PC-3 (cell line): ENCODE data around the gene BAIAP2. TPM values are rescaled to one million over a fixed set of nuclear protein-coding genes. Genes with fewer than 3 reads are reported as not detected.

Experiments
- ATAC-seq: fragments of 200-7000 bp; cut with Tn5 transposase; 2 replicates; pipeline ENCODE4 v1.9.1; 2020; ENCODE audit warnings: mild to moderate bottlenecking, moderate library complexity
- BruUV-seq: library from RNA; stranded (reverse); fragments of 400-500 nt; replicated peaks from 2 replicates; lab custom pipeline; 2021; lab: Mats Ljungman, UMichigan
- CTCF ChIA-PET: fragments of 300-600 bp; sonication (Branson Sonifier 250); formaldehyde crosslinking; loops from one replicate; lab custom pipeline; 2022; ENCODE audit warnings: antibody characterized with exemption; lab: Charles Lee
- POLR2A ChIA-PET: fragments of 300-600 bp; sonication (Branson Sonifier 250); formaldehyde crosslinking; loops from one replicate; lab custom pipeline; 2022; ENCODE audit warnings: antibody characterized with exemption; ENCODE audit not compliant: unreplicated experiment; lab: Charles Lee
- DNase-seq: peaks from one replicate; pipeline ENCODE4 v3.0.0-alpha.2; 2015
- H2AFZ ChIP-seq: fragments of 300-600 bp; sonication (generic); 2 replicates; pipeline ENCODE4 v1.6.0; 2016; ENCODE audit warnings: antibody characterized with exemption, low read length
- H3F3A ChIP-seq: fragments of 300-600 bp; sonication (generic); one replicate; pipeline ENCODE4 v1.6.0; 2017; ENCODE audit warnings: antibody characterized with exemption, low read length, control low read depth, mild to moderate bottlenecking; ENCODE audit not compliant: unreplicated experiment
- H3K27ac ChIP-seq: fragments of 300-600 bp; sonication (generic); 2 replicates; pipeline ENCODE4 v1.5.1; 2016; ENCODE audit warnings: mild to moderate bottlenecking, low read length
- H3K27me3 ChIP-seq: fragments of 300-600 bp; sonication (generic); 2 replicates; pipeline ENCODE4 v1.6.1; 2016; ENCODE audit warnings: low read length, mixed read lengths
- H3K36me3 ChIP-seq: fragments of 300-600 bp; sonication (generic); 2 replicates; pipeline ENCODE4 v1.6.1; 2016; ENCODE audit warnings: low read depth, mixed run types, low read length, mixed read lengths
- H3K4me1 ChIP-seq: fragments of 300-600 bp; sonication (generic); 2 replicates; pipeline ENCODE4 v1.5.1; 2016; ENCODE audit warnings: low read length; ENCODE audit not compliant: insufficient read depth
- H3K4me2 ChIP-seq: fragments of 300-600 bp; sonication (generic); 2 replicates; pipeline ENCODE4 v1.6.0; 2016; ENCODE audit warnings: low read length
- H3K4me3 ChIP-seq: fragments of 300-600 bp; sonication (generic); 2 replicates; pipeline ENCODE4 v1.5.1; 2016; ENCODE audit warnings: mild to moderate bottlenecking, low read length, mixed read lengths
- H3K79me2 ChIP-seq: fragments of 300-600 bp; sonication (generic); 2 replicates; pipeline ENCODE4 v1.6.1; 2017; ENCODE audit warnings: low read length, mixed read lengths
- H3K9ac ChIP-seq: fragments of 300-600 bp; sonication (generic); 2 replicates; pipeline ENCODE4 v1.6.0; 2016; ENCODE audit warnings: mild to moderate bottlenecking, low read length
- H3K9me2 ChIP-seq: fragments of 300-600 bp; sonication (generic); replicated peaks from 2 replicates; pipeline ENCODE4 v1.6.1; 2016; ENCODE audit warnings: mixed run types, low read length, mixed read lengths
- H3K9me3 ChIP-seq: fragments of 300-600 bp; sonication (generic); 2 replicates; pipeline ENCODE4 v1.6.1; 2016; ENCODE audit warnings: low read length, mixed read lengths
- H4K20me1 ChIP-seq: fragments of 300-600 bp; sonication (generic); 2 replicates; pipeline ENCODE4 v1.6.1; 2016; ENCODE audit warnings: low read length, mixed read lengths
- CTCF ChIP-seq: fragments of 300-600 bp; sonication (generic); conservative IDR thresholded peaks from 2 replicates; pipeline ENCODE4 v1.5.1; 2017; ENCODE audit warnings: antibody characterized with exemption, low read depth, mild to moderate bottlenecking, low read length
- EZH2 ChIP-seq: fragments of 300-600 bp; sonication (generic); IDR thresholded peaks from one replicate; pipeline ENCODE4 v1.6.1; 2017; ENCODE audit warnings: antibody characterized with exemption, mild to moderate bottlenecking, low read length; ENCODE audit not compliant: unreplicated experiment
- EZH2phosphoT487 ChIP-seq: fragments of 300-600 bp; sonication (generic); IDR thresholded peaks from 2 replicates; pipeline ENCODE4 v1.6.1; 2018; ENCODE audit warnings: mild to moderate bottlenecking, antibody characterized with exemption, low read length, borderline replicate concordance
- intact Hi-C: fragments of 100-400 bp; cut with micrococcal nuclease; formaldehyde crosslinking; loops from 2 replicates; pipeline ENCODE4 v1.9.0; 2023
- total RNA-seq: library from RNA; depleted of rRNA; stranded (reverse); fragments of >200 nt; gene quantifications from 2 replicates; pipeline ENCODE4 v1.2.3, GENCODE V29; 2014

The BAIAP2 gene
- total RNA-seq, 1 experiment from 2014 or later: 56.9 TPM

GRCh38 chr17:81163703-81164370 is 128.9 kb downstream of the BAIAP2 start:
- Histone ChIP-seq H3K4me1 (no peaks in the 10 kb centered on the region), H3K4me2 (no peak overlapping the region), H2AFZ (no peak overlapping the region), H3K36me3 (no peaks in the 10 kb centered on the region), H3F3A (no peaks in the 10 kb centered on the region), H3K79me2 (no peaks in the 10 kb centered on the region), H3K9ac (no peak overlapping the region), H3K9me3 (no peaks in the 10 kb centered on the region), H3K27ac (no peak overlapping the region), H4K20me1 (no peaks in the 10 kb centered on the region), H3K27me3 (peaks cover 15% of the 10 kb centered on the region), H3K4me3 (no peak overlapping the region), H3K9me2 (no peaks in the 10 kb centered on the region)
- ChIA-PET POLR2A (no interaction called here), CTCF (no interaction called here)
- TF ChIP-seq EZH2 (no peak), CTCF (no peak)
- ATAC-seq (no peak), DNase-seq (no peak)
- intact Hi-C loops: no loop called here
- BruUV-seq: no TSS peak

DNA sequence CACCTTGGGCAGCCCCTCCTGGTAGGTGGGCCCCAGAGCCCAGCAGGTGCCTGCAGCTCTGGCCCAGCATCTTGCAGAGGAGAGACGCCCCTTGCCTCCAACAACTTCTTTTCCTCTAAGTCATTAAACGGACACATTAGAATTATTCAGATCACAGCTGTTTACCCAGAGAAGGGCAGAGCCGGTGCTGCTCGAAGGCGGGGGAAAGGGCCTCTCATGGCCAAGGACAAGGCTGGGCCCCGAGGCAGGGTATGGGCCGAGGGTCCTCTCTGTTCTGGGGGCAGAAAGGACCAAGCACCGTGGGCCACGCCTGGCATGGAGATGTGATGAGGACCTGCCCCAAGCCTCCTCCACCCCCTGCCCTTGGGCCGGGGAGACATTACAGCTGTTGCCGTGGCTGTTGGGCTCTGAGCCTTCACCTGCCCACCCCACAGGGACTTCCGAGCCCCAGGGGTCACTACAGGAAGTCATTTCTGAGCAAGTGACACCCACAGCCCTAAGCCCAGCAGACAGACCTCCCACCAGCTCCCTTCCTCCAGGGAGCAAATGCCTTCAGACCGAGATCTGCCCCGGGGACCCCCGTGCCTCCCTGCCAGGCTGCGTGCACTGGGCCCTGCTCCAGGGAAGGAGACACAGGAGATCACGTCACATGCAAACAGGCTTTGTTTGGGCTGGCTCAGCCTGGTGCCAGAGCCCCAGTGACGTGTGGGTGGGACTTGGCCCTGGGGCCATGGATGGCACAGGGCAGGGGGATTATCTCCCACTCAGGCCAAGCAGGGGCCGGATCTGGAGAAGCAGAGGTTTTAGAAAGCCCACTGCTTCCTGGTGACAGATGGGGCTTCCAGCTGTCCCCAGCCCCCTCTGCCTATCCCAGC is 129.7 kb downstream of the BAIAP2 start:
- no peaks in the 10 kb centered on the region for H3K79me2 ChIP-seq
- no peak overlapping the region for H3K4me2 ChIP-seq
- H3K27ac ChIP-seq: no peak overlapping the region
- no peaks in the 10 kb centered on the region for H4K20me1 ChIP-seq
- H3K27me3 ChIP-seq: peaks cover 15% of the 10 kb centered on the region
- no peaks in the 10 kb centered on the region for H3K9me2 ChIP-seq
- POLR2A ChIA-PET: no interaction called here
- no peak overlapping the region for H3K9ac ChIP-seq
- H3K4me3 ChIP-seq: no peak overlapping the region
- no peak for TF ChIP-seq EZH2phosphoT487
- no peak for TF ChIP-seq CTCF
- no peak for TF ChIP-seq EZH2
- ATAC-seq (no peak), DNase-seq (no peak)
- H3F3A ChIP-seq: no peaks in the 10 kb centered on the region
- no peaks in the 10 kb centered on the region for H3K4me1 ChIP-seq
- no peaks in the 10 kb centered on the region for H3K9me3 ChIP-seq
- BruUV-seq: no TSS peak
- H3K36me3 ChIP-seq: no peaks in the 10 kb centered on the region
- intact Hi-C loops: no loop called here
- CTCF ChIA-PET: no interaction called here
- no peak overlapping the region for H2AFZ ChIP-seq
